OCI-M1 (cell line): ENCODE results near the gene GCH1.

Experiments used
- DNase-seq: peaks from one replicate; lab custom pipeline; 2025; lab: John Stamatoyannopoulos, UW

Gene GCH1

GRCh38 chr14:54797986-54798385 lies 104.6 kb downstream of the GCH1 start:
- no peak for DNase-seq

- DNase-seq: no peak
Observed at GRCh38 chr14:54797556-54797955, 105.1 kb downstream of the GCH1 start.

GRCh38 chr14:54796961-54797360 lies 105.7 kb downstream of the GCH1 start:
- DNase-seq: no peak

- DNase-seq: no peak
Observed at GRCh38 chr14:54794796-54795195, 107.8 kb downstream of the GCH1 start.

- DNase-seq: no peak
Observed at GRCh38 chr14:54794159-54794558, 108.5 kb downstream of the GCH1 start.

- no peak for DNase-seq
Observed at GRCh38 chr14:54792288-54792687, 110.3 kb downstream of the GCH1 start.
